Right lobe of liver (tissue), 4 donors: ENCODE measurements around the gene MACROH2A2.

Experiments
- POLR2A ChIP-seq: fragments of 450-650 bp; IDR thresholded peaks from one replicate; pipeline ENCODE4 v1.6.1; 2017; ENCODE audit warnings: antibody characterized with exemption, mild to moderate bottlenecking
- TF ChIP-seq, protein P1 (sequence below), 4 donors: fragments of 200-600 bp in 3 of 4; fragments of 450-650 bp in 1 of 4; IDR thresholded peaks; one replicate each; pipeline versions ENCODE4 v1.5.1 to v1.8.0; 2016 to 2022; ENCODE audit warnings: antibody characterized with exemption in 4 of 4, mild to moderate bottlenecking in 2 of 4
- donor health status: DM: no; HTN: no; CAD: no.
- donor health status: DM: no; HTN: no; CAD: no.
- donor health status: DM: no; HTN: yes; CAD: no.

DNA sequence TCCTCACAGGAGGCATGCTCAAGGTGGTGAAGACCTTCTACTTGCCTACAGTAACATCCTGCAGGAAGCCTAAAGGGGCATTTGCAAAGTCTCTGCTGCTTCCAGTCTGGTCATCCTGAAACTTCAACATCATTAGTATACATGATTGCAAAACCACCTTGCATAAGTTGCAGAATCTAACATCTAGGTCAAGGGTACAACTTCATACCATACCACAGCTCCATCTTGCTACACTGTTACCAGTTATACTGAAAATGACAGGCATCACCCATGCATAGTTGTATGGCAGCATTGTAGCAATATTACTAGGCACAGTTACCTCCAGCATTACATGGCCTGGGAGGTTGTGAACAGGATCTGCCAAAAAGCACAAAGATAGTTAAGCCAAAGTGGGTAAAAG, 13.7 kb upstream of the MACROH2A2 start:
- TF ChIP-seq, protein P1, sequence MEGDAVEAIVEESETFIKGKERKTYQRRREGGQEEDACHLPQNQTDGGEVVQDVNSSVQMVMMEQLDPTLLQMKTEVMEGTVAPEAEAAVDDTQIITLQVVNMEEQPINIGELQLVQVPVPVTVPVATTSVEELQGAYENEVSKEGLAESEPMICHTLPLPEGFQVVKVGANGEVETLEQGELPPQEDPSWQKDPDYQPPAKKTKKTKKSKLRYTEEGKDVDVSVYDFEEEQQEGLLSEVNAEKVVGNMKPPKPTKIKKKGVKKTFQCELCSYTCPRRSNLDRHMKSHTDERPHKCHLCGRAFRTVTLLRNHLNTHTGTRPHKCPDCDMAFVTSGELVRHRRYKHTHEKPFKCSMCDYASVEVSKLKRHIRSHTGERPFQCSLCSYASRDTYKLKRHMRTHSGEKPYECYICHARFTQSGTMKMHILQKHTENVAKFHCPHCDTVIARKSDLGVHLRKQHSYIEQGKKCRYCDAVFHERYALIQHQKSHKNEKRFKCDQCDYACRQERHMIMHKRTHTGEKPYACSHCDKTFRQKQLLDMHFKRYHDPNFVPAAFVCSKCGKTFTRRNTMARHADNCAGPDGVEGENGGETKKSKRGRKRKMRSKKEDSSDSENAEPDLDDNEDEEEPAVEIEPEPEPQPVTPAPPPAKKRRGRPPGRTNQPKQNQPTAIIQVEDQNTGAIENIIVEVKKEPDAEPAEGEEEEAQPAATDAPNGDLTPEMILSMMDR (IDR thresholded peaks at IDR 0.05) = no peak
- no peak for TF ChIP-seq POLR2A
